Ovary (tissue), 3 donors: ENCODE data around the gene RBM33.

ENCODE experiments used
- CTCF ChIP-seq, 3 donors: fragments of 450-650 bp in 2 of 3; fragments of 200-600 bp in 1 of 3; IDR thresholded peaks; one replicate each; pipeline versions ENCODE4 v1.5.1 to v1.8.0; 2016 to 2022; ENCODE audit warnings: antibody characterized with exemption in 3 of 3, mild to moderate bottlenecking in 1 of 3
- EP300 ChIP-seq: sonication (generic); formaldehyde crosslinking; IDR thresholded peaks from one replicate; pipeline ENCODE4 v1.6.1; 2017; ENCODE audit warnings: antibody characterized with exemption
- donor health status: DM: no; HTN: no; CAD: no.

GRCh38 chr7:155751409-155751808 lies 106.9 kb downstream of the RBM33 start:
- no peak for TF ChIP-seq CTCF (IDR thresholded peaks at IDR 0.05)
- no peak for TF ChIP-seq EP300
